Aorta (tissue), 5 donors: ENCODE data around the gene KRTAP10-7. TPM values are rescaled to one million over a fixed set of nuclear protein-coding genes. Genes with fewer than 3 reads are reported as not detected.

Source experiments
- ATAC-seq: fragments of 200-7000 bp; cut with Tn5 transposase; one replicate; pipeline ENCODE4 v1.9.1; 2022; ENCODE audit warnings: moderate library complexity; ENCODE audit not compliant: low FRiP score
- DNase-seq, 2 donors: peaks; one replicate each; pipeline ENCODE4 v3.0.0-alpha.2; 2020
- H3K27ac ChIP-seq, 2 donors: one replicate each; pipeline ENCODE4 v1.5.1; 2013; ENCODE audit warnings: low read length in 2 of 2, mild to moderate bottlenecking in 2 of 2, moderate library complexity in 2 of 2, control low read depth in 1 of 2, inconsistent platforms in 1 of 2, low read depth in 1 of 2
- H3K27me3 ChIP-seq, 2 donors: one replicate each; pipeline ENCODE4 v1.6.1; 2013; ENCODE audit warnings: control low read depth in 1 of 2, low read length in 1 of 2, mild to moderate bottlenecking in 1 of 2, moderate library complexity in 1 of 2; ENCODE audit not compliant: insufficient read depth in 2 of 2, control insufficient read depth in 1 of 2
- H3K36me3 ChIP-seq, 2 donors: one replicate each; pipeline ENCODE4 v1.6.1; 2013; ENCODE audit warnings: control low read depth in 1 of 2, low read length in 1 of 2, mild to moderate bottlenecking in 1 of 2; ENCODE audit not compliant: insufficient read depth in 2 of 2, control insufficient read depth in 1 of 2
- H3K4me1 ChIP-seq, 2 donors: one replicate each; pipeline ENCODE4 v1.6.1; 2013; ENCODE audit warnings: low read length in 2 of 2, control low read depth in 1 of 2, mild to moderate bottlenecking in 1 of 2, moderate library complexity in 1 of 2; ENCODE audit not compliant: insufficient read depth in 2 of 2, control insufficient read depth in 1 of 2
- H3K4me3 ChIP-seq, 2 donors: one replicate each; pipeline ENCODE4 v1.5.1; 2013; ENCODE audit warnings: low read length in 2 of 2, control low read depth in 1 of 2, mild to moderate bottlenecking in 1 of 2
- H3K9me3 ChIP-seq: one replicate; pipeline ENCODE4 v1.6.1; 2013; ENCODE audit warnings: mild to moderate bottlenecking, low read length; ENCODE audit not compliant: control insufficient read depth
- WGBS, 2 donors: extraction: QIAGEN DNeasy Blood & Tissue Kit; methylation state at CpG; one replicate each; pipeline ENCODE4 v1.1.7; 2013; 5-methylcytosine and 5-hydroxymethylcytosine counted together
- intact Hi-C, 2 donors: fragments of 100-400 bp; cut with DNase I; formaldehyde crosslinking; loops; one replicate each; pipeline versions ENCODE4 v1.14.2 to v1.15.0; 2022
- polyA plus RNA-seq, 2 donors: library from polyadenylated mRNA; stranded (reverse); fragments of 200-250 nt; gene quantifications; one replicate each; pipeline ENCODE4 v1.2.3, GENCODE V29; 2013
- total RNA-seq, 2 donors: library from RNA; stranded (reverse); fragmentation: NEBNext Ultra II Directional; extraction: Animal tissue kit (Norgen Biotek cat#: 25700); gene quantifications; one replicate each; pipeline ENCODE4 v1.2.1, GENCODE V29; 2021
- donor health status: healthy with polysubstance abuse.
- donor health status: Bipolar disorder and iron deficiency.
- donor health status: DM: no; HTN: no; CAD: no.
- donor health status: DM: no; HTN: no; CAD: no.
- donor health status: DM: yes; HTN: yes; CAD: no.

Gene KRTAP10-7
- total and polyA plus RNA-seq, 4 donors = not detected

DNA sequence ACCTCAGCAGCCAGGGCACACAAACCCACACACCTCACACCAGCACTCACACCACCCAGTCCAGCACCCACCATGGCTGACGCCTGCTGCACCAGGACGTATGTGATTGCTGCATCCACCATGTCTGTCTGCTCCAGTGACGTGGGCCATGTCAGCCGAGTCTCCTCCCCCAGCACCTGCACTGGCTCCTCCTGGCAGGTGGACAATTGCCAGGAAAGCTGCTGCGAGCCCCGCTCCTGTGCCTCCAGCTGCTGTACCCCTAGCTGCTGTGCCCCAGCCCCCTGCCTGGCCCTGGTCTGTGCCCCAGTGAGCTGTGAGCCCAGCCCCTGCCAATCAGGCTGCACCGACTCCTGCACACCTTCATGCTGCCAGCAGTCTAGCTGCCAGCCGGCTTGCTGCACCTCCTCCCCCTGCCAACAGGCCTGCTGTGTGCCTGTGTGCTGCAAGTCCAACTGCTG lies 11.7 kb downstream of the KRTAP10-7 start, which contains the start of gene KRTAP10-8:
TSS of gene KRTAP10-8 (plus strand) at position 51 of the 458 bp plus-strand sequence. CDS start at position 73, 22 bp downstream.
- ATAC-seq (no peak), DNase-seq (peak in 1 of 2 donors; percentile 35)
- intact Hi-C loops = no loop called here
- WGBS, 2 donors = 93 to 95% methylated on average over 8 of the region's 8 CpGs
- peaks cover 3% of the 10 kb centered on the region for H3K9me3 ChIP-seq
- no peaks in the 10 kb centered on the region for H3K36me3 ChIP-seq
- H3K4me1 ChIP-seq = no peaks in the 10 kb centered on the region
- H3K27ac ChIP-seq = no peak within 1 kb of the TSS
- H3K27me3 ChIP-seq = no peaks in the 10 kb centered on the region
- H3K4me3 ChIP-seq = no peak within 1 kb of the TSS

DNA sequence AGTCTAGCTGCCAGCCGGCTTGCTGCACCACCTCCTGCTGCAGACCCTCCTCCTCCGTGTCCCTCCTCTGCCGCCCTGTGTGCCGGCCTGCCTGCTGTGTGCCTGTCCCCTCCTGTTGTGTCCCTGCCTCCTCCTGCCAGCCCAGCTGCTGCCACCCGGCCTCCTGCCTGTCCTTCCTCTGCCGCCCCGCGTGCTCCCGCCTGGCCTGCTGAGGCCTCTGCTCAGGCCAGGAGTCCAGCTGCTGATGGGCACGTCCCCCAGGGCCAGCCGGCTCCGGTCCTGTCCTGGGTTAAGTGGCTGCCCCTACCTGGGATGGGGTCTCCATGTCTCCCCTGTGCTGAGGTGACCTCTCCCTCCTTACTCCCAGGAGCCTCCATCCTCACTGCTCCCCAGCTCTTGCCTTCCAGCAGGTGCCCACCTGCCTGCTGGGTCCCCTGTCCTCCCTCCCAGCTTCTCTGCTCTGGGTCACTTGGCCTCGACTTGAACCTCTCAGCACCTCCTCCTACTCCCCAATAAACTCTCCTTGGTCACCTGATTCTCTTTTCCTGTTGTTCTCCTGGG lies 12.4 kb downstream of the KRTAP10-7 start:
- Histone ChIP-seq H3K9me3 (peaks cover 3% of the 10 kb centered on the region), H3K4me3 (no peak overlapping the region), H3K4me1 (no peaks in the 10 kb centered on the region), H3K27me3 (no peaks in the 10 kb centered on the region), H3K36me3 (no peaks in the 10 kb centered on the region), H3K27ac (no peak overlapping the region)
- WGBS, 2 donors = 86 to 93% methylated on average over 12 to 13 of the region's 13 CpGs
- no peak for ATAC-seq
- DNase-seq = no peak
- intact Hi-C loops = no loop called here

DNA sequence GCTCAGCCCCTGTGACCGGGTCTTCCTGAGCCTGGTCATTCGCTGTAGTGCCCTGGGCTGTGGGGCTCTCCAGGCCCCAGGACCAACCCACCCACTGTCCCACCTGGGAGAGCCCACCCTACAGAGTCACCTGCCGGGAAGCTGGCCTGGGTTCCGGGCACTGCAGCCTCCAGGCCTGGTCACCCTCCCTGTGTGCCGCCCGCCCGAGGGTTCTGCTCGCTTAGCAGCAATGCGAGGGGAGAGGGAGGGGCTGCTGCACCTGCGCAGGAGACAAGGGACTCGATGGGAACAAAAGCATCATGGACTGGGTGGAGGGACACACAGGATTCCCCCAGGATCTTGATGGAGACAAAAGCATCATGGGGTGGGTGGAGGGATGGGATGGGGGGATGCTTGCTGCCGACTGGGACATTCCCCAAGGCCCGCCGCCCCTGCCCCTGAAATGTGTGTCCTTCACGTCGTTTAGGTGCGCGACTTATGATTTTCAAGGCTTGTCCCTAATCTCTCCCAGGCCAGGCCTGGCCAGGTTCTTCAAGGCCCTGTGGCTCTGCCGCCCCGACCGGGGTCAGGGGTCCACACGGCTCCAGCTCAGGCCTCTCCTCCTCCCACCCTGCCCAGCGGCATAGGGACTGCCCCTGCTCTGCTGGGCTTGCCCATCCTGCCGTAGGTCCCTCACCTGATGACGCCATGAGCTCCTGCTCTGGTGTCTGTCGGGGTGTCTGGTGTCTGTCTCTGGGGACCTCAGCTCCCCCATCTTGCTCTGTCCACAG lies 13.2 kb downstream of the KRTAP10-7 start:
- no peak for DNase-seq
- ATAC-seq = no peak
- Histone ChIP-seq H3K27me3 (no peaks in the 10 kb centered on the region), H3K9me3 (peaks cover 3% of the 10 kb centered on the region), H3K4me3 (no peak overlapping the region), H3K27ac (no peak overlapping the region), H3K4me1 (no peaks in the 10 kb centered on the region), H3K36me3 (no peaks in the 10 kb centered on the region)
- 90 to 92% methylated on average over 26 of the region's 26 CpGs for WGBS, 2 donors
- intact Hi-C loops = no loop called here

DNA sequence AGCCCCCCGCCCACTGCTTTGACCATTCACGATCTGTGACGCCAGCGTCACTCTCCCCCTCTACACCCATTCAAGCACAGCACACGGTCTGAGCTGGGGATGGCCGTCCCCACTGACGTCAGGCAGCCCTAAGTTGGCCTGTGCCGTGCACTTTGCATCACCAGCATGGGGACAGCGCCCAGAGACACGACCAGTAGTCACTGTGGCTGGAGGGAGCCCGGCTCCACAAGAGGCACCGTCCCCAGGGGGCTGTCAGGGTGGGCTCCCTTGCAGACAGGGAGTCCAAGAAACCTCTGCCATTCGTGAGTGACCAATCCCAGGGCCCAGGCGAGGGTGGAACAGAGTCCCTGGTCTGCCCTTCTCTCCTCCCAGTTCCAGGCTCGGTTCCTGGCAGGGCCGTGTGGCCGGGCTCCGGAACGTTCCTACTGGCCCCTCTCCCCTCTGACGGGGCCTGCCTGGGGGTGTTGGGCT lies 13.8 kb downstream of the KRTAP10-7 start:
- Histone ChIP-seq H3K9me3 (peaks cover 3% of the 10 kb centered on the region), H3K27me3 (no peaks in the 10 kb centered on the region), H3K4me3 (no peak overlapping the region), H3K27ac (no peak overlapping the region), H3K4me1 (no peaks in the 10 kb centered on the region), H3K36me3 (no peaks in the 10 kb centered on the region)
- DNase-seq (no peak), ATAC-seq (no peak)
- 87% methylated on average over 20 of the region's 20 CpGs for WGBS, 2 donors
- intact Hi-C loops = no loop called here

DNA sequence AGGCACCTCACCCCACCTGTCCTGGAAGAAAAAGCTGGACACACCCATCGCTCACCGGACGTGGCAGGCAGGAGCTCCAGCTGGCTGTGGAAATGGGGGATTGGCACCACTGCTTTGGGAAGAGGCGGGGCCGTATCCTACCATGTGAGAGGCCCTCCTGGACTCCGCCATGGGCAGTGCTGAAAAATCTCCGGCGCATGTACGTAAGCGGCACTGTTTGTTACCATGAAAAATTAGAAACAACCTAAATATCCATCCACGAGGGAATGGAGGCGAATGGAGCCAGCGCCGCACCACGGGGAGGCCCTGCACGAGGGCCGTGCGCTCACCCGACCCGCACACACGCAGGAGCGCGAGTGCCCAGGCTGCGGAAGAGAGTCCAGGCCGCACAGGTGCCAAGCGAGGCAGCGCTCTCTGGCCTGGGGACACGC lies 14.6 kb downstream of the KRTAP10-7 start:
- DNase-seq (no peak), ATAC-seq (no peak)
- no peak overlapping the region for H3K4me3 ChIP-seq
- no peaks in the 10 kb centered on the region for H3K36me3 ChIP-seq
- no peak overlapping the region for H3K27ac ChIP-seq
- no peaks in the 10 kb centered on the region for H3K4me1 ChIP-seq
- intact Hi-C loops = no loop called here
- WGBS, 2 donors = 93% methylated on average over 28 of the region's 28 CpGs
- no peaks in the 10 kb centered on the region for H3K27me3 ChIP-seq
- peaks cover 3% of the 10 kb centered on the region for H3K9me3 ChIP-seq

DNA sequence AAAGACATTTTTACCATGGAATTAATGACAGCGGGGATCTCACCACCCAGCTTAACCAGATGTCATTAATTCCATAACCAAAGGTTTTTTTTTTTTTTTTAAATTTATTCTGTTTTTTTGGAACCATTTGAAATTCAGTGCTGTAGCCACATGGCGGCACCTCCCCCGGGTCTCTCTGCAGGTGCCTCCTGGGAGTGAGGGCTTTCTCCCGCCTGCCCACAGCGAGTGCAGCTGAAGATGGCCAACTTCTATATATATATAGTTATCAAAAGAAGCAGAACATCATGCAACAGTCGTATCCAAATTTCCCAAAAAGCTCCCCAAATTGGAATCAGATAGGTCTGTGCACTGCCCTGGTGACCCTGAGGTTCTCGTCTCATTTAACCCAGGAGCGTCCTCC lies 15.1 kb downstream of the KRTAP10-7 start:
- Histone ChIP-seq H3K9me3 (peaks cover 1% of the 10 kb centered on the region), H3K27ac (no peak overlapping the region), H3K4me3 (no peak overlapping the region), H3K4me1 (no peaks in the 10 kb centered on the region), H3K27me3 (no peaks in the 10 kb centered on the region), H3K36me3 (no peaks in the 10 kb centered on the region)
- intact Hi-C loops = no loop called here
- ATAC-seq (no peak), DNase-seq (no peak)
- WGBS, 2 donors = 86 to 88% methylated on average over 8 of the region's 8 CpGs

DNA sequence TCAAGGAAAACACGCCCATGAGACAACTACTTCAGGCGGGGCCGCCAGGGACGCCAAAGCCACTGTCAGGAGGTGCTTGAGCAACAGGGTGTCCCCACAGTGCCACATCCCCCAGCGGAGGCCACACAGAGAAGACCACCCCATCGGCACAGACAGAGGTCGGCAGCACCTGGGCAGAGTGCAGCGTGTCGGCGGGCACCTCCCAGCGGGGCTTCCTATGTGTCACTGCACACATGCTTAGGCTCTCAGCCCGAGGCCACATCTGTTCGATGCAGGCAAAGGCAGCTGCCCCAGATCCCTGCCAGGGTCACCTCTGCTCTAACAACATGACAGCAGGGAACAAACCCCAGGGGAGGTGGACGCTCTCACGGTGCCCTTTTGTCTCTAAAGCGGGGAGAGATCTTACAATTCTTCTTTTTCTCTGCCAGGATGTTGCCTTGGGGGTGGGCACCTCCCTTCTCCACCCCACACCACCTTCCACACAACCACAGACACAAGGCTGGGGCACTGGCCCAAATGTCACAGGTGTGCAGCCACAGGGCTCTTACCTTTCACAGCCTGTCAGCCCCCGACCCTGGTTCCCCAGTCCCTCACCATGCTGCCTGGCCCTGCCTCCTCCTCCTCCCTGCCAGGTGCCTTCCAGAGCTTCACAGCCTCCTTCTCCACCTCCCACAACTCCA lies 15.7 kb downstream of the KRTAP10-7 start:
- Histone ChIP-seq H3K36me3 (no peaks in the 10 kb centered on the region), H3K4me1 (no peaks in the 10 kb centered on the region), H3K4me3 (no peak overlapping the region), H3K9me3 (no peaks in the 10 kb centered on the region), H3K27ac (no peak overlapping the region), H3K27me3 (no peaks in the 10 kb centered on the region)
- WGBS, 2 donors = 82 to 83% methylated on average over 17 of the region's 17 CpGs
- peak in 1 of 2 donors; percentile 38 for DNase-seq
- ATAC-seq = no peak
- intact Hi-C loops = no loop called here

DNA sequence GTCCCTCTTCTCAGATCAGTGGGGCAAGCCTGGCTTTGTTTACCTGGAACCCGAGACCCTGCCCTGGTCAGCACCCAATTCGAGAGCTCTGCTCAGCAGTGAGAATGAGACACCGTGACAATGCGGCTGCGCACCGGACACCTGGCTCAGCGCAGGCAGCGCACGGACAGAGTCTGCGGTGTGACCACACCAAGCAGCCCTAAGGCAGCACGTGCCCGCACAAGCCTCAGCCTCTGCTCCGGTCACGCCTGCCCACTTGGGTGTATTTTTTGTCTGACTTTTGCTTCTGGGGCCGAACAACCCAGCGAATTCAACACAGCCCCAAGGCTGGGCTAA lies 16.2 kb downstream of the KRTAP10-7 start:
- no peak overlapping the region for H3K4me3 ChIP-seq
- ATAC-seq (no peak), DNase-seq (no peak)
- H3K27me3 ChIP-seq = no peaks in the 10 kb centered on the region
- H3K36me3 ChIP-seq = no peaks in the 10 kb centered on the region
- no peaks in the 10 kb centered on the region for H3K9me3 ChIP-seq
- 84 to 85% methylated on average over 16 of the region's 16 CpGs for WGBS, 2 donors
- no peak overlapping the region for H3K27ac ChIP-seq
- H3K4me1 ChIP-seq = no peaks in the 10 kb centered on the region
- intact Hi-C loops = no loop called here
